HG03565 (cell line): Measurements from ENCODE around the gene ARHGEF10L.

Experiments used
- ATAC-seq: cut with Tn5 transposase; IDR thresholded peaks from one replicate; pipeline ENCODE4 v1.9.1; 2021; ENCODE audit warnings: mild to moderate bottlenecking, moderate library complexity; ENCODE audit not compliant: unreplicated experiment

Gene ARHGEF10L

DNA sequence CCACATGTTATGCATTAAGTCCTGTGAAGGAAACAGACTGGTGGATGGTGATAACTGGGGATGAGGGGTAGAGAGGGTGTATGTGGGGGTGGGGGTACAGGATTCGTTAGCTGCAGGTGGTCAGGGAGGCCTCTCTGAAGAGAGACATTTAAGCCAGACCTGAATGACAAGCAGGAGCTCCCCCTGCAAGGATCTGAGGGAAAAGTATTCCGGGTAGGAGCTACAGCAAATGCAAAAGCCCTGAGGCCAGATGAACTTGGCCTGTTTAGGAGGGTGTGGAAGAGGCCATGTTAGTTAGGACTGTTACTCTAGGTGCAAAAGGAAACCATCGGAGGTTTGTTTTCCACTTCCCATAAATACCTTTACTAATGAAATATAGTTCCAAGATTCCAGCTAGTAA is 9.9 kb downstream of the ARHGEF10L start:
- no peak for ATAC-seq

DNA sequence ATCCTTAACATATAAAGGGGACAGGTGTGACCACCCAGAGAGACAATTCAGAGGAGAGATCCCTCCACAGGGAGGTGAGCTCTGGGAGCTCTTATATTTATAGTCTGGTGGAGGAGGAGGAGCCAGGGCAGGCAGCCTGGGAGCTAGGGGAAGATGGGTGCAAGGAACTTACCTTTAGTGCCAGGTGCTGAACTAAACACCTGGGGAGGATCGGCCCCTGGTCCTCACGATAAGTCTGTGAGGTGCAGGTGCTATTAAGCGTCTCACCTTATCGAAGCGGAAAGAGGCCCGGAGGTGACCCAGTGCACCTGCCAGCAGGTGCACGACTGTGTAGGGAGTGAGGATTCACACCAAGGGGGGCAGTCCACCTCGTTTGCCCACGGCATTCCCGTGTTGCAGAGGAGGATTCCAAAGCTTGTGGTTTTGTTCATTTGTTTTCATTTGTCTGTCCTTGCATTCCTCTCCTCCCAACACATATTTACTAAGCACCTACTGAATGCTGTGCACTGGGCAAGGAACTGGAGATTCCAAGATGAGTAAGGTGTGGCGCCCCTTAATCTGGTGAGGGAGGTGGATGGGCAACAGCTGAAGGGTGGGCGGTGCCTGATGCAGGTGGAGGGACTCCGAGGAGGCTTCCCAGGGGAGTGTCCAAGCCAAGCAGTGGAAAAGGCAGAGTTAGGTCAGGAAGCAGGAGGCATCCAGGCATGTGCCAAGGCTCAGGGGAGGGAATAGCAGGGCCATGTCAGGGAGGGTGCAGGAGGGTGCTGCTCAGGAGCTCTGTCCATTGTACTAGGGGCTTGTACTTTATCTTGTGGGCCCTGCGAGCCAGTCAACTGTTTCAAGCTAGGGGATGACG is 11.5 kb downstream of the ARHGEF10L start:
- no peak for ATAC-seq

DNA sequence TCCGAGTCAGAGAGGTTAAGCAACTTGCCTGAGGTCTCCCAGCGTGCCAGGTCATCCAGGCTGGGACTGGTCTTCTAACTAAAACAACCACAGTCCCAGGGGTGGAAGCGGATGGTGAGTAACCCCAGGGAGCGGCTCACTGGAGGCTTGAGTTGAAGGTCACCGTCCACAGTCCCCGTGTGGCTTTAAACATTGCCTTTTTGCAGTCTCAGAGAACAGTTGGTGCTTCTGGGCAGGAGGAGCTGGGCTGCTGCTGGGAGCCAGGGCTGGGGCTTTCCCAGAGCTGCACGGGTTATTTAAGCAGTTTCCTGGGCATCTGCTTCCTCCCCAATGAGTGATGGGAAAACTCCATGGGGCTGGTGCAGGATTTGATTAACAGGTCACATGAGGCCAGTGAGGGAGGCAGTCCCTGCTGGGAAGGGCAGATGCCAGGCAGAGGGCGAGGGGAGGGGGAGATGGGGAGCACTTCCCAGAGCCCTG is 12.3 kb downstream of the ARHGEF10L start:
- ATAC-seq, result no peak

DNA sequence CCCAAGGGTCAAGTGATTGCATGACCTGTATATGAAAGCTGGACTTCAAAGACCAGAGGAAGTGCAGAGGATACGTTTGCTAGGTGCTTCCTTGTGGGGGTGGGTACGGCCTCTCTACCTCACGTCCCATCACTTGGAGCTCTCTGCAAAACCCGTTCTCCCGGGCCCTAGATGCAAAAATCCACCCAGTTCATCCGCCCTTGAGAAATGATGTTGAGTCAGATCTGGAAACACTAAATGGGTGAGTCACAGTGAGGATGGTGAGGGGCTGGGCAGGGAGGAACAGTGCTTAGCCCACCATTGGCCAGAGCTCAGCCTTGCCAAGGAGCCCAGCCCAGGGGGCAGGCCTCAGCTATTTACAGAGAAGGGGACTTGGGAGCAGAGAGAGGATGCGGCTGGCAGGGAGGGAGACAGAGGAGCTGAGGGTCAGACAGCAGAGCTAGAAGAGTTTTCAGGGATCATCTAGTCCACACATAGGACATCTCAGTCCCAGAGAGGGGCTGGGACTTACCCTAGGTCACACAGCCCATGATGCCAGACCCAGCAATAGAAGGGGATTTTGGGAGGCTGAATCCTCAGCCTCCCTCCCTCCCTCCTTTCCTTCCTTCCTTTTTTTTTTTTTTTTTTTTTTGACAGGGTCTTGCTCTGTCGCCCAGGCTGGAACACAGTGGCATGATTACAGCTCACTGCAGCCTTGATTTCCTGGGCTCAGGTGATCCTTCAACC is 14.6 kb downstream of the ARHGEF10L start:
- ATAC-seq, result no peak

DNA sequence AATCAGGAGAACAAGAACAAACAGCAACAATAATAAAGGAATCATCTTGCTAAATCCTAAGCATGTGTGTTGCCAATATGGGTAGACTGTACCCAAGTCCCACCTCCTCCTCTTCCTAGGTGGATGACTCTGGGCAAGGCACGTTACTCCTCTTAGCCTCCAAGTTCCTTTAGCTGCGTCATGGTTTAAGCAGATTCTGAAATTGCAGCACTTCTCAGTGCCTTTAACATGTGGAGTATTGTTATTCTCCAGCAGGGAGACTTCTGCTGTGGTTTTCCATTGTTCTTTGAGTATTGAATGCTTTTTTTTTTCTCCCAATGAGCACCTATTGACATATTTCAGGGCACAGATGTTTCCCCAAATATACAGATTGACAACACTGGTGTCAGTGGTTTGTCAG is 15.5 kb downstream of the ARHGEF10L start:
- ATAC-seq, result no peak

DNA sequence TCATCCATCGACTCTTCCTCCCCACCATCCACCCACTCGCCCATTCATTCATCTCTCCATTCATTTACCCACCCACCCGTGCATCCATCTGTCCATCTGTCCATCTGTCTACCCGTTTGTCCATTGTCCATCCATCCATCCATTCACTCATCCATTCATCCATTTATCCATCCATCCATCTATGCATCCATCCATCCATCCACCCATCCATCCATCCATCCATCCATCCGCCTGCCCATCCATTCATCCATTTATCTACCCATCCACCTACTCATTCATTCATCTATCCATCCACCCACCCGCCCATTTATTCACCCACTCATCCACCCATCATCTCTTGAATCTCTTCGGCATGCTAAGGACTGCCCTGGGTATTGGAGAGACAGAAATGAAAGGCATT is 18.5 kb downstream of the ARHGEF10L start:
- no peak for ATAC-seq

DNA sequence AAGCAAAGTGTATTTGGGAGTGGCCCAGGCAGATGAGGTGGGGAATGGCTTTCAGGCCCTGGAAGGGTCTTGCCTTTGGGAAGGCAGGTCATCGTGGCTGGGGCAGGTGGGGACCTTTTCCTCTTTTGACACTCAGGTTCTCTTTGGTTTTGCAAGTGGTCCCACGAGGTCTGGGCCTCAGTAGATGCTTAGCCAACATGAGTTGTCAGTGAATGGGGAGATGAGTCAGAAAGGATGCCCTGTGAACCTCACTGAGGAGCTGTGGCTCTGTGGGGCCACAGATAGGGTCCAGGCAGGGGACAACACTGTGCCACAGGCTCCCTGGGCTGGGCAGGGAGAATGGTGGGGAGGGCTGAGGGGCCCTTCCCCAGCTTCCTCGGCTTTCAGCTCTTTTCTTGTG is 19.0 kb downstream of the ARHGEF10L start:
- ATAC-seq, result no peak

DNA sequence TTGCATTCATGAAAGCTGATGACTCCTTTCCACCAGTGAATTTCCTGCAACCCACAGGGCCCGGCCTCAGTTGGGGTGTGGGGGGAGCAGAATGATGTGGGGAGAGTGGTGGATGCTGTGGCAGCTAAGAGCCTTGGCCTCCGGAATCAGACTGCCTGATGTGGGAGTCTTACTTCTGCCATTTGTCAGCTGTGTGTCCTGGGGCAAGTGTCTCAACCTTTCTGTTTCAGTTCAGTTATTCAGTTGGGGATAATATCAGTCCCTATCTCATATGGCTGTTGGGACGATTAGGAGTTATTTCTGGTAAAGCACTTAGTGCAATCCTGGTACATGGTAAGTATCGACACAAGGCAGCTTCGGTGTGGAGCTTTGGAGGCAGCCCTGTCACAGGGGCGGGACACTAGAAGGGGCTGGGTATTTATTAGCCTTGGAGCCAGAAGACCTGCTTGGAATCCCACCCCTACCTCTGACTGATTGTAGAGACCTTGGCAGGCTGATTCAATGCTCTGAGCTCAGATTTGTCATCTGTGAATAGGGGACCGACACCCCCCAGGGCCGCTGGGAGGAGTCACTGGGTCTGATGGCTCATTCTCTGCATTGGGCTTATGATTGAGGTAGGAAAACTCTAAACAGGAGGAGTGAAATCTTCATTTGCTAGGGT is 19.6 kb downstream of the ARHGEF10L start:
- ATAC-seq, result no peak

DNA sequence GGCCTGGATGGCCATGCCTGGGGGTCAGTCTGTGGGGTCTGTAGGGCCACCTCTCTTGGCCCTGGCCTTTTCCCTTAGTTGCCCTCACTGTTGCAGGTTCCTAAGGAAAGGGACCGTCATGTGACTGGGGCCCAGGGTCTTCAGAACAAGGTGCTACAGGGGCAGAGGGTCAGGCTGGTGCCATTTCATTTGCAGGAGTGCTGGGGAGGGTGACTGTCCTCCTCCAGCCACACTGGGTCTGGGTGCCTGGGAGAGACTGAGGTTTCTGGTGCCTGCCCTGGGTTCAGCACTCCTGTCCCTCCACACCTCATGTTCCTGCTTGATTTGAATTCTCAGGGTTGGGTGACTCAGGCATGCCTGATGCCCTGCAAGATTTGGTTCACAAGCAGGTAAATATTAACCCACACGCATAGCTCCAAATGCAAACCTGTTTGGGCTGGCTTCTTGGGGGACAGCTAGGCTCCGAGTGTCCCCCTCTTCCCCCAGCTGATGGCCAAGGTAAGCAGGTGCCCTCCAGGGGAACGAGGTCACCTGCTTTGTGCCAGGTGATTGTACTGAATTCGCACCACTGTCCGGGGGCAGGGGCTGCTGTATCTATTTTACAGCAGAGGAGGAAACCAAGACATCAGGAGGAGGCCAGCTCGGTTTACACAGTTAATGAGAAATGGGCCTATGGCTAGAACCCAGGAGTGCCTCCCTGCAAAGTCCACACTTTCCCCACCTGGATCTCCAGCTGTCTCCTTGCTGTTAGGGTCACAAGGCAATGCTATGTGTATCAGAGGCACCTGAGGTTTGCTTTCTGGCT is 20.3 kb downstream of the ARHGEF10L start:
- no peak for ATAC-seq

DNA sequence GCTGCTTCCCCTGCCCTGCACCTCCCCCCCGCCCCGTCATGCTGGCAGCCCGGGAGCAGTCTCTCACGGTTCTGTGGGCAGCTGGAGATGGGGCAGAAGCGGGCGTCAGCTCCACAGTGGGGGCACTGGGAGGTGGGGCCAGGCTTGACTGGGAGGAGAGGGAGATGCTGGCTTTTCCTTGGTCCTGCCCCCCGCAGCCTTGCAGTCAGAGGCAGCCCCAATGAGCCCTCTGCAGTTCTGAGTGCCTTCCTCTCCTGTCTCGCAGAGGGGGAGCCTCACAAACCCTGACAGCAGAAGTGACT is 21.7 kb downstream of the ARHGEF10L start:
- ATAC-seq, result no peak

DNA sequence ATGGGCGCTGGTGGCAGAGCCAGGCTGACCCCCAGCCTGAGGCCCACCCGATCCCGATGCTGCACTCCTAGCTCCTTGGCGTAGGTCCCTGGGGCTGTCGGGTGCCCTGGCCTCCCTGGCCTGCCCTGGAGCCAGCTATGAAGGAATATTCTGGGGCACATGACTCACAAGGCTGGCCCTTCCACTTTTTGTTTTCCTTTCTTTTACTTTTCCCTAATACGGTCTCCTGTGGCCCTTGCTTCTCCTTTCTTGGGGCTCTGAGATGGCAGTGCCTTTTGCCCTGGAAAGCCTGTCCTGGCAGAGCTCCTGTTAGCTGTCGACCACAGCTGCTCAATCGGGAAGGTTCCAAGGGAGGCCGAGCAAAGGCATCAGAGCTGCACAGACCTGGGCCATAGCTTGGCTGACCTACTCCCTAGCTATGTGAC is 22.1 kb downstream of the ARHGEF10L start:
- ATAC-seq, result no peak

DNA sequence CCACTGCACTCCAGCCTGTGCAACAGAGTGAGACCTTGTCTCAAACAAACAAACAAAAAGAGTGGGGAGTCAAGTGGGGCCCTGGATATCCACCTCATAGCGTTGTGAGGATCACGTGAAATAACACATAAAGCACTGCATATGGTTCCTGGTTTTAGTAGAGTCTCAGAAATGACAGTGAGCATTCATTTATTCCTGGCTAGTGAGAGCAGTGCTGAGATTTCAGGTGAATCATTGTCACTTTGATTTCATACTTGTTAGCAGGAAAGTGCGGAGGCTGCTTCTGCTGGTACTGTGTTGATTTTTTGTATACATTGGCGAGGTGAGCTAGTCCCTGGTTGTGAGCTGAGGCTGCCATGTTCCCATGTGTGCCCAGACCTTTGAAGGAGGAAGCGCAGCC is 22.9 kb downstream of the ARHGEF10L start:
- no peak for ATAC-seq

DNA sequence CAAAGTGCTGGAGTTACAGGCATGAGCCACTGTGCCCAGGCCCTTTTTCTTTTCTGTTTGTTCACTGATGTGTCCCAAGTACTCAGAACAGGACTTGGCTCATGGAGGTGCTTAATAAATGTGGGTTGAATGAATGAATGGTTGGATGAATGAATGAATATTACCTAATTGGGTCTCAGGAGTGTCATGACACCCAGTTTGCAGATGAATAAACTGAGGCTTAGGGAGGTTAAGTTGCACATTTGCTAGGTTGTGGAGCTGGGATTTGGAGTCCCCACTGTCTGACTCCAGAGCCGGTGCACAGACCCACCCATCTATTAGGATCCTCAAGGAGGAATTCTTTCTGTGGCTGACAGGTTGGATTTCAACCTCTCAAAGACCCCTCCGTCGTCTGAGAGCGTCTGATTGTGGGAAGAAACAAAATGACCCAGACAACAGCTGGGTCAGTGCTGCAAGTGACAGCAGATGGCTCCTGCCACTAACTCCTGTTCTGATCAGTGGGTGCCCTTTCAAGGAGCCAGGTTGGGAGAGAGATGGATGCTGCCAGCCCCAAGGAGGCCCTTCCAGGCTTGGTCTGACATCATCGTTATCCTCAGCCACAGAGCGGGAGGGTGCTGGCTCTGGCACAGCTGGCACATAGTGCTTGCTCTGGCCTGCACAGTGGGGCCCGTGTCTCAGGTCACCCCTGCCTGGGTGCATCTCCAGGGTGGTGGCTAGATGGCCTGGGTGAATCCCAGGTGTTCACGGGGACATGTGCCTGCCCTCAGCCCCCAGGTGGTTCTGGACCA is 24.2 kb downstream of the ARHGEF10L start:
- no peak for ATAC-seq

DNA sequence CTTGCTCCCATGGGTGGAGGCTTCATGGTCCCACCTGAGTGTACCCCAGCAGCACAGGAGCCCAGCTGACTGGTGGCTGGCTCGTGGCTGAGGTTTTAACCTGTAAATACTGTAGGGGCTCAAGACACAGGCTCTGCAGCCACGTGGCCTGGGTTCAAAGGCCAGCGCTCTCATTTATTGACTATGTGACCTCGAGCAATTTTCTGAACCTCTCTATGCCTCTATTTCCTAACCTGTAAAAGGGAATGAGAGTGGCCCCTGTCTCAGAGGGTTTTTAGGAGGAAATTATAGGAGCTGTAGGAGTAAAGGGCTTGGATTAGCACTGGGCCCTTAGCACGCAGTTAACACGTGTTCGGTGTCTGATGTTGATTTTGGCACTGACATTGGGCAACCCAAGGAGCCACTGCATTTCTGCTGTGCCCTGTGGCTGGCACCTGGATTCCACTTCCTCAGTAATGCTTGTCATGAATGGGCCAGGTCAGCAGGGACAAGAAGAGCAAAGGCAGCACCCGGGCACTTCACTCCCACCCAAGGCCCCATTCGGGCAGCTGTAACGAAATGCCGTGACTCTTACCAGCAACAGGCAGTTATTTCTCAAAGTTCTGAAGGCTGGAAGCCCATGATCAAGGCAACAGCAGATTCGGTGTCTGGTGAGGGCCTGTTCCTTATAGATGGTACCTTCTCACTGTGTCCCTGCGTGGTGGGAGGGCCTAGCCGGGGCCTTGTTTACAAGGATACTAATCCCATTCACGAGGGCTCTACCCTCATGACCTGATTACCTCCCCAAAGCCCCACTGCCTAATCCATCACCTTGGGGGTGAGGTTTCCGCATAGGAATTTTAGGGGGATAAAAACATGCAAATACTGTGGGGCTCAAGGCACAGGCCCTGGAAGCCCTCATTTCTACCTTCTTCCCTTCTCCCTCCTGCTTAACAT is 25.2 kb downstream of the ARHGEF10L start:
- ATAC-seq, result no peak

DNA sequence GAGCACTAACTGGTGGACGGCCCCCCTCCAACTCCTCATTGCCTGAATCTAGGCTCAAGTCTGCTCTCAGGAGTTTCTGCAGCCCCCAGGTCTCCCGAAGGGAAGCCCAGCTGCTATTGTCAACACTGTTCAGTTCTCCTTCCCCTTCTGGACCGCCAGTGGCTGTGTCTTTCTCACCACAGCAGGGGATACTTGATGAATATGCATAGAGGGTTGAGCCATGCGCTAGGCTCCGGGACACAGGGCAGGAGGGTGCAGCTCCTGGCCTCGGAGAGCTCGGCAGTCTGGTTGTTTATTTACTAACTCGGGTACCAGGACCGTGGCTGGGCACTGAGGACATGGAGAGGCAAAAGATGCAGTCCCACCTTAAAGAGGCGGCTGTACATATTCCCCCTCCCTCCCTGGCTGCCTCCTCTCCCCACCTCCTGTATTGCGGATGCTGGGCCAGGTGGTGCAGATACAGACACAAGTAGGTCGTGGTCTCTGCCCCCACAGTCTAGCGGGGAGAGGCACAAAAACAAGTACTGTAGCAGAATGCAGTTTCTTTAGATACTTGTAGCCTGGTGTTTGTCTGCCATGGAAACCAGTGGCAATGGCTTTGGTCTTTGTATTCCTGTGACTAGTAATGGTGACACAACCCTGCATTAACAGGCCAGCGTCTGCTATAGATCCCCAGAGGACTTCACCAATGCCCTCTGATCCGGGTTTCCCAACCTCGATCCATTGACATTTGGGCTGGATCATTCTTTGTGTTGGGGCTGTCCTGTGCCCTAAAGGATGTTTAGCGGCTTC is 26.2 kb downstream of the ARHGEF10L start:
- ATAC-seq, result no peak

DNA sequence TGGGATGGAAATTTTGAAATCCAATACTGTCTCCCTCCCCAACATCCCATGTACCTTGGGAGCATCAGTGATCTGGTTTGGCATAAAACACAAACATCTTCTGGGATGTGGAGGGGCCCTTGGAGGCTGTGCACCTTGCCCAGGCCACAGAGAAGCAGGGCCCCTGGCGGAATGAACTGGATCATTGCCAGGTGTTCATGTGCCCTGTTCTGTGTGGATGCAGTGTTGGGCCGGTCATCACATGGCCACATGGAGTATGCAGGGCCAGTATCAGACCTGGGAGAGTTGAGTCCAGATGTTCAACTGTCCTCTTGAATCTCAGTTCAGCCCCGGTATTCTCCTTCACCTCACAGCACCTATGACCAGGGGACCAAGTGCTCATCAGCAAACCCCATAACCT is 26.9 kb downstream of the ARHGEF10L start:
- ATAC-seq, result no peak

DNA sequence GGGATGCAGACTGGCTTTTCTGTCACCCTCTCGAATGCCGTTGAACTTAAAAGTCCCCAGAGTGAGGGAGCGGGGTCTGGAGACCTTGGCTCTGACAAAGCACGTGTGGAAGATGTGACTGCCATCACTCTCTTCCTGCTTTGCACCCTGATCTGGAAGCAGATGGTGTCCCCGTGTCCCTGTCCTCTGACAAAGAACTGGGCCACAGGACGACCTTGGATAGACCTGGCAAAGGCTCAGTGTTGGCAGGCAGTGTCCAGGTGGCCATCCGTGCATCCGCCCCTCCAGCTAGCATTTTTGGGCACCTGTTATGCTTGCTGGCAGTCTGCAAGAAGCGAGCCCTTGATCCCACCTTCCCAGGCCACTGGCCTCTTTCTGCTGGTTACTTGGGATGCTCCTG is 27.4 kb downstream of the ARHGEF10L start:
- ATAC-seq, result no peak

DNA sequence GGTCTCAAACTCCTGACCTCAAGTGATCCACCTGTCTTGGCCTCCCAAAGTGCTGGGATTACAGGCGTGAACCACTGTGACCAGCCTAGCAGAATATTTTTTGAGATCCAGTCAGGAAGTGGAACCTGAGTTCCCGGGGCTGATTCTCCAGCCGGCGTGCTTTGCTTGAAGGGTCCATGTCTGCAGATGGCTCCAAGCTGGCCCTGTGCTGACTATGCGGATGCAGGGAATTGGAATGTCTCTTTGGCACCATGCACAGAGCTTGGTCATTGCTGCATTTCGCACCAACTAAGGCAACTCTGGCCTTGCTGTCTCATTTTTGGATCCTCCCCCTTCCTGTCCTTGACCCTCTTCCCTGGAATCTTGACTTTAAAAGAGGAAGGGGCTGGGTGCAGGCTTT is 28.1 kb downstream of the ARHGEF10L start:
- no peak for ATAC-seq
